DOHH2 (cell line): ENCODE results near the gene PLEKHG2.

Experiments used
- CTCF ChIP-seq: fragments of 200-600 bp; sonication (generic); IDR thresholded peaks from one replicate; pipeline ENCODE4 v1.5.1; 2014; ENCODE audit warnings: antibody characterized with exemption, mild to moderate bottlenecking, low read depth, low read length; ENCODE audit not compliant: poor library complexity, severe bottlenecking
- EZH2phosphoT487 ChIP-seq: fragments of 200-600 bp; sonication (generic); IDR thresholded peaks from 2 replicates; pipeline ENCODE4 v1.6.1; 2017; ENCODE audit warnings: borderline replicate concordance, mild to moderate bottlenecking, antibody characterized with exemption, low read length, moderate library complexity, mixed read lengths

GRCh38 chr19:39390751-39391437 lies 21.6 kb upstream of the PLEKHG2 start, which contains the start of the genes MED29 and PAF1:
- TF ChIP-seq CTCF (peak; percentile 41), EZH2phosphoT487 (no peak)
